HCT116 (cell line): ENCODE data around the gene DCHS2. TPM values are rescaled to one million over a fixed set of nuclear protein-coding genes. Genes with fewer than 3 reads are reported as not detected.

Experiments
- ATAC-seq: fragments of 200-7000 bp; cut with Tn5 transposase; 2 replicates; pipeline ENCODE4 v1.9.1; 2020; ENCODE audit warnings: mild to moderate bottlenecking, moderate library complexity
- BruUV-seq: library from RNA; stranded (reverse); fragments of 400-500 nt; replicated peaks from 2 replicates; lab custom pipeline; 2021; lab: Mats Ljungman, UMichigan
- CTCF ChIA-PET: fragments of 300-600 bp; sonication (Branson Sonifier 250); formaldehyde crosslinking; loops from one replicate; lab custom pipeline; 2021; ENCODE audit warnings: antibody characterized with exemption; lab: Charles Lee
- POLR2A ChIA-PET: fragments of 300-600, 350-600 bp; sonication (Branson Sonifier 250); formaldehyde crosslinking; loops from one replicate; lab custom pipeline; 2021; ENCODE audit warnings: antibody characterized with exemption; lab: Charles Lee
- RAD21 ChIA-PET, 2 experiments: fragments of 300-600 bp; sonication (Branson Sonifier 250); formaldehyde crosslinking; loops; one replicate each; lab custom pipeline; 2023; ENCODE audit warnings: low total read pairs in 2 of 2; ENCODE audit not compliant: uncharacterized antibody in 2 of 2, unreplicated experiment in 2 of 2, low non-redundant PET in 1 of 2; lab: Charles Lee
- DNase-seq: peaks from one replicate; pipeline ENCODE4 v3.0.0-alpha.2; 2010; ENCODE audit warnings: low read depth, low spot score
- H2AFZ ChIP-seq: fragments of 200-600 bp; shearing (Covaris generic), sonication (generic); 2 replicates; pipeline ENCODE4 v1.6.1; 2017; ENCODE audit warnings: low read depth, mixed run types, mixed read lengths, antibody characterized with exemption, low read length; ENCODE audit not compliant: poor library complexity, severe bottlenecking
- H3K27ac ChIP-seq: 2 replicates; pipeline ENCODE4 v1.5.1; 2012; ENCODE audit warnings: low read depth, low read length
- H3K27me3 ChIP-seq: fragments of 200-600 bp; sonication (generic); 2 replicates; pipeline ENCODE4 v1.6.1; 2016; ENCODE audit warnings: mixed run types, low read length, mixed read lengths; ENCODE audit not compliant: insufficient read depth
- H3K36me3 ChIP-seq, 2 experiments: fragments of 200-500 bp in 1 of 2; fragments of 200-600 bp in 1 of 2; sonication (Bioruptor generic) in 1 of 2; sonication (generic) in 1 of 2; 2 replicates each; pipeline versions ENCODE4 v1.5.1 to v1.6.1; 2014 to 2016; ENCODE audit warnings: low read length in 2 of 2, inconsistent platforms in 1 of 2, mixed read lengths in 1 of 2, mixed run types in 1 of 2; ENCODE audit not compliant: insufficient read depth in 2 of 2, control insufficient read depth in 1 of 2
- H3K4me1 ChIP-seq, 2 experiments: fragments of 200-600 bp in 1 of 2; sonication (generic) in 1 of 2; 2 replicates each; pipeline versions ENCODE4 v1.5.1 to v1.6.1; 2012 to 2017; ENCODE audit warnings: low read length in 2 of 2, inconsistent platforms in 1 of 2, mild to moderate bottlenecking in 1 of 2, mixed read lengths in 1 of 2, mixed run types in 1 of 2, moderate library complexity in 1 of 2; ENCODE audit not compliant: insufficient read depth in 2 of 2, control insufficient read depth in 1 of 2
- H3K4me2 ChIP-seq: fragments of 200-600 bp; sonication (generic); 2 replicates; pipeline ENCODE4 v1.6.1; 2017; ENCODE audit warnings: mixed run types, low read length, mixed read lengths
- H3K4me3 ChIP-seq, 2 experiments: fragments of 200-600 bp in 1 of 2; sonication (generic) in 1 of 2; replicated peaks in 1 of 2; 2 replicates each; pipeline ENCODE4 v1.5.1; 2011 to 2016; ENCODE audit warnings: low read length in 2 of 2, control low read depth in 1 of 2, low read depth in 1 of 2, mild to moderate bottlenecking in 1 of 2, mixed read lengths in 1 of 2, mixed run types in 1 of 2
- H3K79me2 ChIP-seq: fragments of 200-600 bp; sonication (generic); 2 replicates; pipeline ENCODE4 v1.6.1; 2017; ENCODE audit warnings: mild to moderate bottlenecking, mixed run types, low read length, moderate library complexity, mixed read lengths; ENCODE audit not compliant: insufficient read depth
- H3K9ac ChIP-seq: fragments of 200-600 bp; sonication (generic); 2 replicates; pipeline ENCODE4 v1.6.1; 2016; ENCODE audit warnings: low read length, mixed read lengths
- H3K9me2 ChIP-seq: fragments of 200-600 bp; sonication (generic), shearing (Covaris generic); 2 replicates; pipeline ENCODE4 v1.6.1; 2017; ENCODE audit warnings: mixed run types, mild to moderate bottlenecking, moderate library complexity; ENCODE audit not compliant: insufficient read depth
- H3K9me3 ChIP-seq, 2 experiments: fragments of 200-500 bp in 1 of 2; fragments of 200-600 bp in 1 of 2; sonication (Bioruptor generic) in 1 of 2; sonication (generic) in 1 of 2; 2 replicates each; pipeline ENCODE4 v1.6.1; 2014 to 2017; ENCODE audit warnings: low read length in 2 of 2, mixed read lengths in 2 of 2, inconsistent platforms in 1 of 2, low read depth in 1 of 2, mild to moderate bottlenecking in 1 of 2, mixed run types in 1 of 2, moderate library complexity in 1 of 2; ENCODE audit not compliant: control insufficient read depth in 1 of 2, insufficient read depth in 1 of 2
- H4K20me1 ChIP-seq: fragments of 200-600 bp; sonication (generic), shearing (Covaris generic); 2 replicates; pipeline ENCODE4 v1.6.1; 2017; ENCODE audit warnings: mixed run types, mild to moderate bottlenecking, moderate library complexity; ENCODE audit not compliant: insufficient read depth
- CBX3 ChIP-seq: IDR thresholded peaks from 2 replicates; pipeline ENCODE4 v1.6.1; 2012; ENCODE audit warnings: low read depth
- CTCF ChIP-seq, 3 experiments: fragments of 200-600 bp in 1 of 3; sonication (generic) in 1 of 3; IDR thresholded peaks in 2 of 3; conservative IDR thresholded peaks in 1 of 3; 2 replicates each; pipeline ENCODE4 v1.5.1; 2012 to 2017; ENCODE audit warnings: low read depth in 2 of 3, low read length in 2 of 3, antibody characterized with exemption in 1 of 3, borderline replicate concordance in 1 of 3, control low read depth in 1 of 3, mild to moderate bottlenecking in 1 of 3, mixed read lengths in 1 of 3, mixed run types in 1 of 3, moderate library complexity in 1 of 3; ENCODE audit not compliant: insufficient read depth in 1 of 3
- ELF1 ChIP-seq: IDR thresholded peaks from 2 replicates; pipeline ENCODE4 v1.6.1; 2012; ENCODE audit warnings: low read depth, borderline replicate concordance
- EZH2phosphoT487 ChIP-seq: fragments of 200-600 bp; IDR thresholded peaks from 2 replicates; pipeline ENCODE4 v1.6.1; 2018; ENCODE audit warnings: antibody characterized with exemption, borderline replicate concordance
- FOSL1 ChIP-seq: IDR thresholded peaks from 2 replicates; pipeline ENCODE4 v1.6.1; 2012; ENCODE audit warnings: low read depth
- JUND ChIP-seq: IDR thresholded peaks from 2 replicates; pipeline ENCODE4 v1.6.1; 2012
- POLR2AphosphoS5 ChIP-seq: IDR thresholded peaks from 2 replicates; pipeline ENCODE4 v1.6.1; 2011; ENCODE audit warnings: mild to moderate bottlenecking, low read depth, low read length, moderate library complexity
- RAD21 ChIP-seq: IDR thresholded peaks from 2 replicates; pipeline ENCODE4 v1.6.1; 2012; ENCODE audit warnings: low read depth, mild to moderate bottlenecking
- REST ChIP-seq: IDR thresholded peaks from 2 replicates; pipeline ENCODE4 v1.6.1; 2012; ENCODE audit warnings: low read depth
- SIN3A ChIP-seq: IDR thresholded peaks from 2 replicates; pipeline ENCODE4 v1.6.1; 2012; ENCODE audit warnings: low read depth
- SP1 ChIP-seq: IDR thresholded peaks from 2 replicates; pipeline ENCODE4 v1.6.1; 2012; ENCODE audit warnings: low read depth
- YY1 ChIP-seq: IDR thresholded peaks from 2 replicates; pipeline ENCODE4 v1.6.1; 2011; ENCODE audit warnings: low read length, low read depth, moderate library complexity, mild to moderate bottlenecking; ENCODE audit not compliant: insufficient replicate concordance; ENCODE audit errors: extremely low read depth
- ZNF274 ChIP-seq: fragments of 200-500 bp; sonication (Bioruptor generic); IDR thresholded peaks from 2 replicates; pipeline ENCODE4 v1.6.1; 2014; ENCODE audit warnings: mild to moderate bottlenecking, low read depth, low read length, inconsistent platforms
- intact Hi-C: fragments of 100-400 bp; cut with micrococcal nuclease; formaldehyde crosslinking; loops from 2 replicates; pipeline ENCODE4 v1.10.0; 2022
- total RNA-seq: library from RNA; stranded (reverse); gene quantifications from one replicate; pipeline ENCODE4 v1.2.1, GENCODE V29; 2021; ENCODE audit not compliant: unreplicated experiment
- TF ChIP-seq, protein P1 (sequence below): IDR thresholded peaks from 2 replicates; pipeline ENCODE4 v1.6.1; 2012
- TF ChIP-seq, protein P2 (sequence below): IDR thresholded peaks from 2 replicates; pipeline ENCODE4 v1.6.1; 2011; ENCODE audit warnings: mild to moderate bottlenecking, low read length, moderate library complexity; ENCODE audit not compliant: insufficient replicate concordance; ENCODE audit errors: extremely low read depth

DCHS2 gene
- total RNA-seq, 1 experiment from 2014 or later: 0.05 TPM

- H3K4me1 ChIP-seq: no peaks in the 10 kb centered on the region
- no TSS peak for BruUV-seq
- H3K79me2 ChIP-seq: no peaks in the 10 kb centered on the region
- no peak overlapping the region for H3K4me2 ChIP-seq
- POLR2A ChIA-PET: no interaction called here
- no peak overlapping the region for H2AFZ ChIP-seq
- no peaks in the 10 kb centered on the region for H3K9me2 ChIP-seq
- CTCF ChIA-PET: no interaction called here
- no peak overlapping the region for H3K4me3 ChIP-seq
- no peaks in the 10 kb centered on the region for H3K36me3 ChIP-seq
- H3K9ac ChIP-seq: no peak overlapping the region
- no peaks in the 10 kb centered on the region for H4K20me1 ChIP-seq
- H3K27me3 ChIP-seq: 0 out of 2 replicates have a peak, but pooled peaks cover 3% of the 10 kb centered on the region
- DNase-seq (no peak), ATAC-seq (no peak)
- H3K27ac ChIP-seq: no peak overlapping the region
- TF ChIP-seq CTCF (IDR thresholded peaks at IDR 0.05 in 2 of 3, conservative IDR thresholded peaks at IDR 0.05 in 1 of 3; ENCODE audit: borderline replicate concordance in 1 of 3, insufficient read depth in 1 of 3, low read depth in 2 of 3, low read length in 2 of 3) (no peak), REST (no peak), JUND (no peak), FOSL1 (no peak), ELF1 (no peak), YY1 (no peak), ZNF274 (no peak), EZH2phosphoT487 (no peak), RAD21 (no peak), SIN3A (no peak), POLR2AphosphoS5 (no peak), SP1 (no peak), CBX3 (no peak)
- TF ChIP-seq, protein P1, sequence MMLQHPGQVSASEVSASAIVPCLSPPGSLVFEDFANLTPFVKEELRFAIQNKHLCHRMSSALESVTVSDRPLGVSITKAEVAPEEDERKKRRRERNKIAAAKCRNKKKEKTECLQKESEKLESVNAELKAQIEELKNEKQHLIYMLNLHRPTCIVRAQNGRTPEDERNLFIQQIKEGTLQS: no peak
- TF ChIP-seq, protein P2, sequence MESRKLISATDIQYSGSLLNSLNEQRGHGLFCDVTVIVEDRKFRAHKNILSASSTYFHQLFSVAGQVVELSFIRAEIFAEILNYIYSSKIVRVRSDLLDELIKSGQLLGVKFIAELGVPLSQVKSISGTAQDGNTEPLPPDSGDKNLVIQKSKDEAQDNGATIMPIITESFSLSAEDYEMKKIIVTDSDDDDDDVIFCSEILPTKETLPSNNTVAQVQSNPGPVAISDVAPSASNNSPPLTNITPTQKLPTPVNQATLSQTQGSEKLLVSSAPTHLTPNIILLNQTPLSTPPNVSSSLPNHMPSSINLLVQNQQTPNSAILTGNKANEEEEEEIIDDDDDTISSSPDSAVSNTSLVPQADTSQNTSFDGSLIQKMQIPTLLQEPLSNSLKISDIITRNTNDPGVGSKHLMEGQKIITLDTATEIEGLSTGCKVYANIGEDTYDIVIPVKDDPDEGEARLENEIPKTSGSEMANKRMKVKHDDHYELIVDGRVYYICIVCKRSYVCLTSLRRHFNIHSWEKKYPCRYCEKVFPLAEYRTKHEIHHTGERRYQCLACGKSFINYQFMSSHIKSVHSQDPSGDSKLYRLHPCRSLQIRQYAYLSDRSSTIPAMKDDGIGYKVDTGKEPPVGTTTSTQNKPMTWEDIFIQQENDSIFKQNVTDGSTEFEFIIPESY: no peak
- RAD21 ChIA-PET: no interaction called here
- intact Hi-C loops: no loop called here
- H3K9me3 ChIP-seq: no peaks in the 10 kb centered on the region
Measured at GRCh38 chr4:154368060-154368459, 123.5 kb downstream of the DCHS2 start.
